GM18951 (cell line): ENCODE measurements around the gene PRKACA.

ENCODE experiments used
- POLR2A ChIP-seq: IDR thresholded peaks from 4 replicates; pipeline ENCODE4 v1.6.1; 2011; ENCODE audit warnings: mild to moderate bottlenecking; ENCODE audit not compliant: insufficient read length, insufficient read depth; ENCODE audit errors: extremely low read depth
- in situ Hi-C: fragments of 300-500 bp; cut with MboI; formaldehyde crosslinking; loops from one replicate; pipeline ENCODE4 v1.12.0; 2022; ENCODE audit warnings: low sequenced_read_pairs, mixed read lengths, inconsistent platforms; ENCODE audit not compliant: unreplicated experiment

Gene PRKACA

GRCh38 chr19:14105680-14106079, 11.9 kb downstream of the PRKACA start:
- no peak for TF ChIP-seq POLR2A
- in situ Hi-C loops: no loop called here

DNA sequence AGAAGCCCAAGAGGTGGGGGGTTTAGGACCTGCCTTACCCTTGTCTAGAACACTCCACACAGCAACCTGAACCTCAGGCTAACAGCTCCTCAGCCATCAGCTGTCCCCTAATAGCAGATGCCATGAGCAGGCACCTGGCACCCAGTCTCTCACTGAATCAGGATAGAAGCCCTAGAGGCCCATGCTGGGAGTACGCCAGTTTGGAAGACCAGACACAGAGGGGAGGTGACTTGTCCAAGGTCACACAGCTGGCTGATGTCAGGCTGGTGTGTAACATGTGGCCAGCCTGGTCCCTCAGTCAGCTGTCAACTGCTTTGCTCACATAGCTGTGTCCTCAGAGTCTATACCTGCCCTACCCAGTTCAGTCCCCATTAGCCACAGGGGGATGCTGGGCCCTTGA, 14.3 kb downstream of the PRKACA start:
- no peak for TF ChIP-seq POLR2A
- in situ Hi-C loops: no loop called here

GRCh38 chr19:14102756-14103155, 14.8 kb downstream of the PRKACA start:
- in situ Hi-C loops: no loop called here
- no peak for TF ChIP-seq POLR2A

DNA sequence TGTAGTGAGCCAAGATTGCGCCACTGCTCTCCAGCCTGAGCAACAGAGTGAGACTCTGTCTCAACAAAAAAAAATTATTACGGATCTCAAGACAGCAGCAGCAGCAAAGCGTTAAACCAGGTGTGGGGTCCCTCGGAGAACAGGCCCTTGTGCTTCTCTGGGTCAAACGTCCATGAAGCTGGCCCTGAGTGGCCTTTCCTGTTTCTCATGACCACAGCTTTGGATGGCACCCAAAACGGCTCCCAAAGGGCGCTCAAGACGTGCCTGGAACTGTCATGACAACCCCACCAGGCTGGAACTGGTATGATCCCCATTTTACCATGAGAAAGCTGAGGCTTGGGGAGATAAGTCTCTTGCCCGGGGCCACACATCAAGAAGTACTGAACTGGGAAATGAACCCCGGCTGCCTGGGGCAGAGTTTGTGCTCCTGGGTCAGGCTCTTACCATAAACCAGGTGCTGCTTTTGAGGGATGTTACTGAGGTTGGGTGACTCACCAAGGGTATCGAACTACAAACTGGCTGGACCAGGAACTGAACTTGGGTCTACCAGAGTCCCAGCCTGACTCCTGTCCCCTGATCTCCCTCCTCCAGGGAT, 15.4 kb downstream of the PRKACA start:
- no peak for TF ChIP-seq POLR2A
- in situ Hi-C loops: no loop called here

DNA sequence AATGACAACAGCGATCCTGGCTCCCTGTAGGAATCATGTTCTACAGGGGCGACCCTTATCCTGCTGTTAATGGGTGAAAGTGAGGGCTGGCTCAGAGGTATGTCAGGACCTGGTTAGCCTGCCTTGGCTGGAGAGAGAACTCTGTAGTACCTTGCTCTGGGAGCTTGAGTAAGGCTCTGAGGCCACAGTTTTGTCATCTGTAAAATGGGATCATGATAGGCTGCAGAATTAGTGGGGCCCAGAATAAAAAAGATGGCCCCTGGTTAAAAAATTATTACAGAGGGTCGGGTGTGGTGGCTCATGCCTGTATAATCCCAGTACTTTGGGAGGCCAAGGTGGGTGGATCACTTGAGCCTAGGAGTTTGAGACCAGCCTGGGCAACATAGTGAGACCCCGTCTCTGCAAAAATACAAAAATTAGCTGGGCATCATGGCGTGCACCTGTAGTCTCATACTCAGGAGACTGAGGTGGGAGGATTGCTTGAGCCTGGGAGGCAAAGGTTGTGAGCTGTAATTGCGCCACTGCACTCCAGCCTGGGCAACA, 16.5 kb downstream of the PRKACA start:
- in situ Hi-C loops: no loop called here
- no peak for TF ChIP-seq POLR2A

- no peak for TF ChIP-seq POLR2A
- in situ Hi-C loops: no loop called here
Observed at GRCh38 chr19:14097532-14098151, 19.9 kb downstream of the PRKACA start.

- in situ Hi-C loops: no loop called here
- TF ChIP-seq POLR2A: no peak
Observed at GRCh38 chr19:14096272-14096992, 21.1 kb downstream of the PRKACA start.

DNA sequence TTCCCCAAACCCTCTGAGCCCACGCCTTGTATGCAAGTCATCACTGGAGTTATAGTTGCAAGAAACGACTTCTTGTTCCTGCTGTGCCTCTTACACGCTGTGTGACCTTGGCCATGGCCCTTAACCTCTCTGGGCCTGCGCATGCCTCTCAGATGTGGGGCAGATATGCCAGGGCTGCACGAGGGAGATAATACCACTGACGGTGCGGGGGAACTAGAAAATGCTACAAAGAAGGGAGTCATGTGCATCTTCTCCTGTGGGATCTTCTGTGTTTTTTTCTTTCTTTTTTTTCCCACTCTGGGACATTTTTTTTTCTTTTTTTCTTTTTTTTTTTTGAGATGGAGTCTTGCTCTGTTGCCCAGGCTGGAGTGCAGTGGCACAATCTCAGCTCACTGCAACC, 22.7 kb downstream of the PRKACA start:
- in situ Hi-C loops: no loop called here
- no peak for TF ChIP-seq POLR2A

DNA sequence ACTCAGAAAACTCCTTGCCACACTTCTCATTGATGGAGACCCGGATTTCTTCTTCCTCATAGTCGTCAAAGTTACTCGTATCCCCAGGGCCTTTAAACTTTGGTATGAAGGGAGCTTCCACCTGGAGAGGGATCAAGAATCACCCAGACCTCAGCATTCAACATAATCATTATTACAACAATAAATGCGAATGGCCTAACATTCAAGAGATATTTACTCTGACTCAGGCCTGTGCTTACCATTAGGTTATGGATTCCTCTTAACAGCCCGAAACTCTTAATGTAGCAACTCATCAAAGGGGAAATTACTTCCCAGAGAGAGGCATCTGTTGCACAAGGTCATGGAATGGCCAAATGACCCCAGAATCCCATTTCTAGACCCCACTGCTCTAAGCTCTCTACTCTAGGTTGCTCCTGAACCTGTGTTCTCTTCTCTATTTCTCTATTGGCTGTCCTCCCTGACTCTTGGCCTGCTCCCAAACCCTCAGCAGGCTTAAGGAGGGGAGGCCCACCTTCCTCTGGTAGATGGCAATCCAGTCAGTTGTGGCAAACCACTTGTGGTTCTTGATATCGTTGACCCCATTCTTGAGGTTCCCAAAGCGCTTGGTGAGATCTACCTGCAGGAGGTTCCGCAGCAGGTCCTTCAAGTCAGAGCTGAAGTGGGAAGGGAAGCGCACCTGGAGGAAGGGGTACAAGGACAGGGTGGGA, 24.3 kb downstream of the PRKACA start:
- no peak for TF ChIP-seq POLR2A

GRCh38 chr19:14091813-14092462, 25.6 kb downstream of the PRKACA start:
- in situ Hi-C loops: no loop called here
- no peak for TF ChIP-seq POLR2A

More for the DNA sequence above, 24.3 kb downstream of the PRKACA start:
- in situ Hi-C loops: no loop called here

DNA sequence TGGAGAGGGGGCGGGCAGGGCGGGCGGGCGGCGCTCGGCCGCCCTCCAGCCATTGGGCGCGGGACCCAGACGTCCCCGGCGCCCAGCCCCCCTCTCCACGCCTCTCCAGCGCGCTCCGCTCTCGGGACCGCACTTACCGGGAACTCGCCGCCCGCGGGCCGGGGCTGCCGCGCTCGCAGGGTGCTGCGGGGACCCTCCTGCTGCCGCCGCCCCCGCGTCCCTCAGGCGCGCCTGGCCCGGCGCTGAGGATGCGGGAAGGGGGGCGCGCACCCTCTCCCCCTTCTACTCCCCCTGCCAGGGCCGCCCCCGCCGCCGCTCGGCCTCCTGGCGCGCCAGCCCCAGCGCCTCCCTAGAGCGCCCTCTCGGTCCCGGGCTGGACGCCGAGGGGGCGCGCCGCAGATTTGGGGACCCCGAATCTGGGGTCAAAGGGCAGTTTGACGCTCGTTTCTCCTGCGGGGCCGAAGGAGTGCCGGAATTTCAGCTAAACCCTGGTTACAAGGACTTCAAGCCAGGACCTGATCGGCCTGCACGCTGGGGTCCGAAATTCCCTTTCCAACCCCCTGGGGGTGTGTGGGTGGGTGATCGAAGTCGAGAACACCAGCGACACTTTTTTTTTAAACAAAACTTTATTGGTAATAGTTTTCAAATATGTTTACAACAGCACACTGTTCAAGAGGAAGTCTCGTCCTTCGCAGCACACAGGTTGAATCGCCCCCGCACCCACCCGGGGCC, 26.3 kb downstream of the PRKACA start:
- in situ Hi-C loops: no loop called here
- TF ChIP-seq POLR2A: peak; percentile 76

DNA sequence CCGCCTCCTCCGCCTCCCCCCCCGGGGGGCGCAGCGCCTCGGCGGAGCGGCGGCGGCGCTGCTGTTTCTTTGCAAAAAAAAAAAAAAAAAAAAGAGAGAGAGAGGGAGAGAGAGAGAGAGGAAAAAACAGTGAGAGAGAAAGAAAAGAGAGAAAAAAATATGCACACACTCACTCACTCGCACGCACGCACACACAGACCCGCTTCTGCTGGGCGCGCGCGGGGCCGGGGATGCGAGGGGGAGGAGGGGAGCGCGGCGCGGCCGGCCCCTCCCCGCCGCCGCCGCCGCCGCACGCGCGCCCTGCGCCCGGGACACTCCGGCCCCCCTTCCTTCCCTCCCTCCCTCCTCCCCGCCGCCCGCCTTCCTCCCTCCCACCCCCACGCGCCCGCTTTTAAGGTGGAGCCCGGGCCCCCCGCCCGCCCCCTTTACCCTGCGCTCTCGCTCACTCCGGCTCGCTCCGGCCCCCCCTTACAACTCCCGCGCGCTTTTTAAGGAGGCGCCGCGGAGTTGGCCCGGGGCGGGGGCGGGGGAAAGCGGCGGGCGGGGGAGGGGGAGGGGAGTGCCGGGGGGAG, 27.0 kb downstream of the PRKACA start, which contains the start of gene SAMD1:
SAMD1 (minus strand) TSS at position 243 of the 572 bp plus-strand sequence.
- in situ Hi-C loops: no loop called here
- no peak for TF ChIP-seq POLR2A
